HG02870 (cell line): ENCODE results near the gene ODAD3.
"Not testable (repeated sequence)": the region's sequence is repeated elsewhere in the genome, so short reads cannot be mapped to it uniquely, and the experiment has no call there.

ENCODE experiments used
- ATAC-seq: cut with Tn5 transposase; IDR thresholded peaks from one replicate; pipeline ENCODE4 v1.9.1; 2021; ENCODE audit warnings: mild to moderate bottlenecking, moderate library complexity; ENCODE audit not compliant: unreplicated experiment

ODAD3 gene

GRCh38 chr19:11461453-11461852 is 26.5 kb upstream of the ODAD3 start:
- ATAC-seq, result no peak

GRCh38 chr19:11460207-11460606 is 25.3 kb upstream of the ODAD3 start:
- no peak for ATAC-seq

DNA sequence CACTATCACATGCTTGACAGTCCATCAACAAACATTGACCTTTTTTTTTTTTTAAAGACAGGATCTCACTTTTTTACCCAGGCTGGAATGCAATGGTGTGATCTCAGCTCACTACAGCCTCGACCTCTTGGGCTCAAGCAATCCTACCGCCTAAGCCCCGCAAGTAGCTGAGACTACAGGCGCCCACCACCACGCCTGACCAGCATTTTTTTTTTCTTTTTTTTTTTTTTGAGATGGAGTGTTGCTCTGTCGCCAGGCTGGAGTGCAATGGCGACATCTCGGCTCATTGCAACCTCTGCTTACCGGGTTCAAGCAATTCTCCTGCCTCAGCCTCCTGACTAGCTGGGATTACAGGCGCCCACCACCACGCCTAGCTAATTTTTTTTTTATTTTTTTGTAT is 24.0 kb upstream of the ODAD3 start:
- ATAC-seq, result not testable (repeated sequence)

DNA sequence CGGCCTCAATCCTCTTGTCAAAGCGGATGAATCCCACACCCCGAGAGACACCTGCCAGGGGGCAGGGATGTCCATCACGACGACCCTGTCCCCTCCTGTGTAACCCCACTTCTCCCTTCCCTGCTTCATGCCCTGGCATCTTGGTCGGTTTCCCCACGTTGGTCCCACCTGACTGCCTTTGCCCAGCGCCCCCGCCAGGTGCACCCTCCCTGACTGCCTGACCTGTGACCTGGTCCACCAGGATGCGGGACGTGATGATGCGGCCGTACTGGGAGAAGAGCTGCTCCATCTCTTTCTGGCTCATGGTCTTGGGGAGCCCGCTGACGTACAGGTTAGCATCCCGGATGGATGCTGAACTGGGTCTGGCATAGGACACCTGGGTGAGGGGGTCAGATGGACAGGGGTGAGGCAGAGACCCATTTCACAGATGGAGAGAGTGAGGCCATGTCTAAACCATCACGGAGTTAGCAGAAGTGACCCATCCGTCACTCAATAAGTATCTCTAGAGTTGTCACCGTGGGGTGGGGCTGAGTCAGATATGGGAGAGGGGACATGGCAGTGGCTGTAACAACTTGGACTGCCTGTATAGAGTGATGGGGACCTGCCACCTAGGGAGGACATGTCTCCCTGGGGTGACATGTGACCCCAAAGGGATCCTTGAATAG is 23.4 kb upstream of the ODAD3 start:
- no peak for ATAC-seq

GRCh38 chr19:11457831-11458230 is 22.9 kb upstream of the ODAD3 start:
- no peak for ATAC-seq

DNA sequence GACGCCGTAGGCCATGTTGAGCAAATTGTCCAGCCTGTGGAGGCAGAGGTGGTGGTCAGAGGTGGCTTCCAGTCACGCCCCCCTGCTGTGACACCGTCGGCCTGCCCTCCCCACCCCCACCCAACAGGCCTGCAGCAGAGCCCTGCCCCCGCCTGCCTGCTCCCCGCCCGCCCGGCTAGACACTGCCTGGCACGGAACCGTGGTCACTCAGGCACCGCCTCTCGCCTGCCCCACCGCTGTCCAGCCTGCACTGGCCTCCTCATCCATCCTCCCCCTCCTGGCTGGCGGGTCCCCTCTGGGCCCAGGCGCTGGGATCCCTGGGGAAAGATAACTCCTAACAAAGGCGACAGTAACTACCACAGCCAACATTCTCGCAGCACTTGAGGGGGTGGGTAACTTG is 22.2 kb upstream of the ODAD3 start:
- no peak for ATAC-seq

DNA sequence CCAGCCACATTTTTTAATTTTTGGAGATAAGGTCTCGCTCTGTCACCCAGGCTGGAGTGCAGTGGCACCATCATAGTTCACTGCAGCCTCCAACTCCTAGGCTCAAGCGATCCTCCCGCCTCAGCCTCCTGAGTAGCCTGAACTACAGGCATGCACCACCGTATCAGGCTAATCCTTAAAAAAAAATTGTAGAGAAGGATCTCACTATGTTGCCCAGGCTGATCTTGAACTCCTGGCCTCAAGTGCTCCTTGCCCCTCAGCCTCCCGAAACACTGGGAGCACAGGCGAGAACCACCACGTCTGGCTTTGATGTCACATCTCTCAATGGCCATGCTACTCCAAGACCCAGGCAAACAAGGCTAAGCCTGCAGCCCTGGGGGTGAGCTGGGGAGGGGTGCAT is 21.7 kb upstream of the ODAD3 start:
- ATAC-seq, result no peak

GRCh38 chr19:11455233-11455554 is 20.3 kb upstream of the ODAD3 start:
- not testable (repeated sequence) for ATAC-seq

GRCh38 chr19:11453468-11454341 is 18.8 kb upstream of the ODAD3 start:
- no peak for ATAC-seq

- no peak for ATAC-seq
Measured at GRCh38 chr19:11452620-11453310, 17.8 kb upstream of the ODAD3 start.

DNA sequence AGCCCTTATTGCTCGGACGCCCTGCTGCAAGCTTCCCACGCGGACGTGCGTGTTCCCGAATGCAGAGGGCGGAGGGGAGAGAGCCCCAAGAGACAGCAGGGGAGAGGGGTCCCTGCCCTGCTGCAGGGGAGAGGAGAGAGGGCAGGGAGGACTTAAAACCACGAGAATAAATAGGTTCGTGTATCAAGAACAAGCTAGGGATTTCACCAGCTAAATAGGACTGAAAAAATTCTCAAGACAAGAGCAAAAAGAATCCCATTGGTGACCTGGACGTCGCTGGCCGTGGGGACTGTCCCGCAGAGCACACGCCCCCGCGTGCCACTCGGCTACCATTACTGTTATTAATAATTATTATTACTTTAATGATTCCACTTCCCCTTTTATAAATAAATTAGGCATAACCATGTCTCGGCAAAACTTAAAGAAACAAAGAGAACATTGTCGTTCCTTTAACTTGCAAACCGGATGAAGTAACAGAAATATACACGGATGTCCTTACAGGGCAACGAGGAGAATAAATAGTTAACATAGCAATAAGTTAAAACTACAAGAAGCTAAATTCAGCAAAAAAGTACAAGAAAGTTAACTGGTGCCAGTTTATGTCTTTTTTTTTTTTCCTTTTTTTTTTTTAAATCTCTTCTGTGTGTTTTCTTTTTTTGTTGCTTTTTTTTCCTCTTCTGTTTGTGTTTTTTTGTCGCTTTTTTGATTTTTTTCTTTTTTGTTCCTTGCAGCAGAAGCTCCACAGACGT is 17.1 kb upstream of the ODAD3 start:
- no peak for ATAC-seq

- no peak for ATAC-seq
Measured at GRCh38 chr19:11451327-11451870, 16.5 kb upstream of the ODAD3 start.

- no peak for ATAC-seq
Measured at GRCh38 chr19:11450570-11451326, 15.8 kb upstream of the ODAD3 start.

GRCh38 chr19:11448923-11449554 is 14.1 kb upstream of the ODAD3 start:
- ATAC-seq, result no peak

GRCh38 chr19:11448410-11448809 is 13.5 kb upstream of the ODAD3 start:
- no peak for ATAC-seq

GRCh38 chr19:11447347-11448262 is 12.7 kb upstream of the ODAD3 start:
- no peak for ATAC-seq

GRCh38 chr19:11446652-11447301 is 11.9 kb upstream of the ODAD3 start:
- no peak for ATAC-seq

- no peak for ATAC-seq
Measured at GRCh38 chr19:11446271-11446651, 11.3 kb upstream of the ODAD3 start.
